HepG2 (cell line): ENCODE data around the gene BTRC.
"Not testable (repeated sequence)": the region's sequence is repeated elsewhere in the genome, so short reads cannot be mapped to it uniquely, and the experiment has no call there.

Source experiments
- CHD2 ChIP-seq: IDR thresholded peaks from 2 replicates; pipeline ENCODE4 v1.6.1; 2011; ENCODE audit warnings: low read depth, low read length, improper control_type of control experiment
- GATAD2A ChIP-seq: IDR thresholded peaks from 2 replicates; pipeline ENCODE4 v1.6.1; 2016
- GTF2F1 ChIP-seq: fragments of 150-350 bp; IDR thresholded peaks from 2 replicates; pipeline ENCODE4 v1.6.1; 2014; ENCODE audit warnings: low read length
- MYC ChIP-seq: sonication (generic); formaldehyde crosslinking; IDR thresholded peaks from 2 replicates; pipeline ENCODE4 v1.9.0; 2021; ENCODE audit warnings: missing genetic modification reagents, borderline replicate concordance
- SRSF4 ChIP-seq: fragments of 200-400 bp; formaldehyde crosslinking; IDR thresholded peaks from one replicate; pipeline ENCODE4 v1.6.1; 2018; ENCODE audit warnings: mild to moderate bottlenecking, low read depth, low read length, moderate library complexity; ENCODE audit not compliant: poor library complexity, severe bottlenecking
- ZBTB34 ChIP-seq: sonication (generic); formaldehyde crosslinking; IDR thresholded peaks from 2 replicates; pipeline ENCODE4 v1.8.0; 2022; ENCODE audit warnings: mild to moderate bottlenecking, missing genetic modification reagents
- ZNF263 ChIP-seq: sonication (generic); formaldehyde crosslinking; IDR thresholded peaks from 2 replicates; pipeline ENCODE4 v1.4.0; 2020; ENCODE audit warnings: missing genetic modification reagents
- TF ChIP-seq, protein P1 (sequence below): sonication (generic); formaldehyde crosslinking; IDR thresholded peaks from 2 replicates; pipeline ENCODE4 v1.5.0; 2020; ENCODE audit warnings: mild to moderate bottlenecking, missing genetic modification reagents, moderate library complexity
- TF ChIP-seq, protein P2 (sequence below), 2 experiments: fragments of 450-650 bp in 1 of 2; sonication (generic) in 1 of 2; formaldehyde crosslinking in 1 of 2; IDR thresholded peaks; 2 replicates each; pipeline versions ENCODE4 v1.6.1 to v1.8.0; 2016 to 2022; ENCODE audit warnings: antibody characterized with exemption in 1 of 2, mild to moderate bottlenecking in 1 of 2, missing genetic modification reagents in 1 of 2

DNA sequence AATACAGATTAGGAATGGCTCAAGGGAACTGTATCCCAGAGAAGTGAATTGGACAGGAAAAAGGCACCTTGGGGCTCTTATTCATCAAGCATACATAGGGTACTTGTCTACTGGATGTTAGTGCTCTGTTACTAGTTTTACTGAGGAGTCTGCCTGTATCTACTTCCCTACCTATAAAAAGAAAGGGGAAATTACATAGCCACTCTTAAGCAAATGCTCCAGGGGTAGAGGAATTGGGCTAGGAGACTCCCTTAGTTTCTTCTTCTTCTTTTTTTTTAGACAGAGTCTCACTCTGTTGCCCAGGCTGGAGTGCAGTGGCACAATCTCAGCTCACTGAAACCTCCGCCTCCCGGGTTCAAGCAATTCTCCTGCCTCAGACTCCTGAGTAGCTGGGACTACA, 239.4 kb downstream of the BTRC start:
- TF ChIP-seq, protein P1, sequence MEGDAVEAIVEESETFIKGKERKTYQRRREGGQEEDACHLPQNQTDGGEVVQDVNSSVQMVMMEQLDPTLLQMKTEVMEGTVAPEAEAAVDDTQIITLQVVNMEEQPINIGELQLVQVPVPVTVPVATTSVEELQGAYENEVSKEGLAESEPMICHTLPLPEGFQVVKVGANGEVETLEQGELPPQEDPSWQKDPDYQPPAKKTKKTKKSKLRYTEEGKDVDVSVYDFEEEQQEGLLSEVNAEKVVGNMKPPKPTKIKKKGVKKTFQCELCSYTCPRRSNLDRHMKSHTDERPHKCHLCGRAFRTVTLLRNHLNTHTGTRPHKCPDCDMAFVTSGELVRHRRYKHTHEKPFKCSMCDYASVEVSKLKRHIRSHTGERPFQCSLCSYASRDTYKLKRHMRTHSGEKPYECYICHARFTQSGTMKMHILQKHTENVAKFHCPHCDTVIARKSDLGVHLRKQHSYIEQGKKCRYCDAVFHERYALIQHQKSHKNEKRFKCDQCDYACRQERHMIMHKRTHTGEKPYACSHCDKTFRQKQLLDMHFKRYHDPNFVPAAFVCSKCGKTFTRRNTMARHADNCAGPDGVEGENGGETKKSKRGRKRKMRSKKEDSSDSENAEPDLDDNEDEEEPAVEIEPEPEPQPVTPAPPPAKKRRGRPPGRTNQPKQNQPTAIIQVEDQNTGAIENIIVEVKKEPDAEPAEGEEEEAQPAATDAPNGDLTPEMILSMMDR (CRISPR knock-in tag) = not testable (repeated sequence)
- not testable (repeated sequence) for TF ChIP-seq SRSF4; MYC (CRISPR knock-in tag); ZBTB34; CHD2; ZNF263 (CRISPR knock-in tag); GATAD2A; GTF2F1
- TF ChIP-seq, protein P2, sequence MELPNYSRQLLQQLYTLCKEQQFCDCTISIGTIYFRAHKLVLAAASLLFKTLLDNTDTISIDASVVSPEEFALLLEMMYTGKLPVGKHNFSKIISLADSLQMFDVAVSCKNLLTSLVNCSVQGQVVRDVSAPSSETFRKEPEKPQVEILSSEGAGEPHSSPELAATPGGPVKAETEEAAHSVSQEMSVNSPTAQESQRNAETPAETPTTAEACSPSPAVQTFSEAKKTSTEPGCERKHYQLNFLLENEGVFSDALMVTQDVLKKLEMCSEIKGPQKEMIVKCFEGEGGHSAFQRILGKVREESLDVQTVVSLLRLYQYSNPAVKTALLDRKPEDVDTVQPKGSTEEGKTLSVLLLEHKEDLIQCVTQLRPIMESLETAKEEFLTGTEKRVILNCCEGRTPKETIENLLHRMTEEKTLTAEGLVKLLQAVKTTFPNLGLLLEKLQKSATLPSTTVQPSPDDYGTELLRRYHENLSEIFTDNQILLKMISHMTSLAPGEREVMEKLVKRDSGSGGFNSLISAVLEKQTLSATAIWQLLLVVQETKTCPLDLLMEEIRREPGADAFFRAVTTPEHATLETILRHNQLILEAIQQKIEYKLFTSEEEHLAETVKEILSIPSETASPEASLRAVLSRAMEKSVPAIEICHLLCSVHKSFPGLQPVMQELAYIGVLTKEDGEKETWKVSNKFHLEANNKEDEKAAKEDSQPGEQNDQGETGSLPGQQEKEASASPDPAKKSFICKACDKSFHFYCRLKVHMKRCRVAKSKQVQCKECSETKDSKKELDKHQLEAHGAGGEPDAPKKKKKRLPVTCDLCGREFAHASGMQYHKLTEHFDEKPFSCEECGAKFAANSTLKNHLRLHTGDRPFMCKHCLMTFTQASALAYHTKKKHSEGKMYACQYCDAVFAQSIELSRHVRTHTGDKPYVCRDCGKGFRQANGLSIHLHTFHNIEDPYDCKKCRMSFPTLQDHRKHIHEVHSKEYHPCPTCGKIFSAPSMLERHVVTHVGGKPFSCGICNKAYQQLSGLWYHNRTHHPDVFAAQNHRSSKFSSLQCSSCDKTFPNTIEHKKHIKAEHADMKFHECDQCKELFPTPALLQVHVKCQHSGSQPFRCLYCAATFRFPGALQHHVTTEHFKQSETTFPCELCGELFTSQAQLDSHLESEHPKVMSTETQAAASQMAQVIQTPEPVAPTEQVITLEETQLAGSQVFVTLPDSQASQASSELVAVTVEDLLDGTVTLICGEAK (IDR thresholded peaks at IDR 0.05) = not testable (repeated sequence)
- TF ChIP-seq, protein P2 (CRISPR knock-in tag; IDR thresholded peaks at IDR 0.05) = not testable (repeated sequence)
